Stimulated activated CD4-positive, alpha-beta T cell treated with anti-CD3 and anti-CD28 coated beads, Interleukin-15, amount 100 ng/mL, for 48 hours (primary cell): ENCODE results near the gene ZNF722.
"Not testable (repeated sequence)": the region's sequence is repeated elsewhere in the genome, so short reads cannot be mapped to it uniquely, and the experiment has no call there.

Source experiments
- DNase-seq, 2 donors: peaks; one replicate each; pipeline ENCODE4 v3.0.0-alpha.2; 2020; ENCODE audit warnings: low read depth in 2 of 2

Gene ZNF722

GRCh38 chr7:63998549-63998948 is at the start of gene ZNF722:
Gene ZNF722 (plus strand): TSS chr7:63998849. CDS start chr7:63998962, 113 bp downstream.
- no peak for DNase-seq

GRCh38 chr7:63953181-63953580 is 45.5 kb upstream of the ZNF722 start:
- DNase-seq = no peak

- DNase-seq = no peak
Measured at GRCh38 chr7:63968629-63969028, 30.0 kb upstream of the ZNF722 start.

GRCh38 chr7:64015496-64015895 is 16.8 kb downstream of the ZNF722 start:
- not testable (repeated sequence) for DNase-seq

- DNase-seq = no peak
Measured at GRCh38 chr7:64035388-64035787, 36.7 kb downstream of the ZNF722 start.

GRCh38 chr7:64037095-64037494 is 38.4 kb downstream of the ZNF722 start:
- DNase-seq = no peak

GRCh38 chr7:64045301-64046040 is 46.8 kb downstream of the ZNF722 start, which contains the start of gene ZNF727:
Gene ZNF727 (plus strand): TSS chr7:64045434. CDS start chr7:64045622, 188 bp downstream.
- peak in 1 of 2 donors; percentile 7 for DNase-seq

- DNase-seq = no peak
Measured at GRCh38 chr7:64046041-64046389, 47.4 kb downstream of the ZNF722 start.
